ENCODE results near the gene NWD2. TPM values are rescaled to one million over a fixed set of nuclear protein-coding genes. Genes with fewer than 3 reads are reported as not detected.

NWD2 gene
- total and polyA plus RNA-seq, 9 of the 15 experiments (the other 6 are each of a cell fraction or from before 2014, with no cell fraction given), result not detected

GRCh38 chr4:37480509-37480908 lies 236.0 kb downstream of the NWD2 start:
- ChIA-PET POLR2A (no interaction called here), CTCF (ENCODE audit: low intra/inter-chr PET ratio) (no interaction called here)
- in situ Hi-C loops (cut with MboI) (no loop called here), intact Hi-C loops (cut with micrococcal nuclease) (no loop called here)
- no peak for DNase-seq (ENCODE audit: extremely low read depth in 1 of 4, low spot score in 3 of 4)
- no peaks in the 10 kb centered on the region for H4K20me1 ChIP-seq (replicated peaks; ENCODE audit: control insufficient read depth, insufficient read depth, low read length)
- no TSS peak for BruUV-seq (replicated peaks)
- no peaks in the 10 kb centered on the region for H3K79me2 ChIP-seq (ENCODE audit: control insufficient read depth, insufficient read depth, low read length)
- no peak overlapping the region for H2AFZ ChIP-seq (ENCODE audit: low read depth, low read length)
- no peaks in the 10 kb centered on the region for H3K4me1 ChIP-seq (replicated peaks in 1 of 2; ENCODE audit: control insufficient read depth in 2 of 2, insufficient read depth in 2 of 2, low read length in 2 of 2)
- no peak for ATAC-seq
- no peak overlapping the region for H3K9ac ChIP-seq (ENCODE audit: insufficient read depth in 1 of 2, low read depth in 2 of 2, low read length in 2 of 2)
- H3K9me3 ChIP-seq (replicated peaks; ENCODE audit: control insufficient read depth, insufficient read depth, low read depth, low read length), result no peaks in the 10 kb centered on the region
- no peaks in the 10 kb centered on the region for H3K9me1 ChIP-seq (ENCODE audit: control insufficient read depth, insufficient read depth, low read length)
- H3K36me3 ChIP-seq (ENCODE audit: control insufficient read depth, insufficient read depth, low read length), result no peaks in the 10 kb centered on the region
- no peaks in the 10 kb centered on the region for H3K27me3 ChIP-seq (ENCODE audit: control insufficient read depth in 2 of 2, insufficient read depth in 2 of 2, low read length in 2 of 2)
- no peak overlapping the region for H3K4me3 ChIP-seq
- 0% methylated on average over 4 of the region's 4 CpGs for WGBS (ENCODE audit: insufficient coverage, low coverage, missing lambda C conversion rate)
- no peak overlapping the region for H3K27ac ChIP-seq (ENCODE audit: extremely low read depth, low read depth, low read length)
- no peak overlapping the region for H3K4me2 ChIP-seq (ENCODE audit: insufficient read depth, low read length)
- FAIRE-seq, result no peak
- TF ChIP-seq CXXC5 (CRISPR knock-in tag; IDR thresholded peaks at IDR 0.05), result no peak
- no peak for TF ChIP-seq KLF6 (CRISPR knock-in tag; IDR thresholded peaks at IDR 0.05; ENCODE audit: borderline replicate concordance)
- TF ChIP-seq ZNF707 (CRISPR knock-in tag; conservative IDR thresholded peaks at IDR 0.05), result no peak
- TF ChIP-seq PRDM10 (IDR thresholded peaks at IDR 0.05; ENCODE audit: partially characterized antibody), result no peak
- no peak for TF ChIP-seq NCOA2 (IDR thresholded peaks at IDR 0.05; ENCODE audit: partially characterized antibody in 2 of 2)
- TF ChIP-seq ZNF445 (CRISPR knock-in tag; IDR thresholded peaks at IDR 0.05; ENCODE audit: low read depth), result no peak
- TF ChIP-seq ETV1 (tag; conservative IDR thresholded peaks at IDR 0.05; ENCODE audit: low read depth), result no peak
- TF ChIP-seq MXD1 (CRISPR knock-in tag; IDR thresholded peaks at IDR 0.05; ENCODE audit: borderline replicate concordance, poor library complexity, severe bottlenecking), result no peak
- TF ChIP-seq YY1 (IDR thresholded peaks at IDR 0.05; ENCODE audit: borderline replicate concordance in 1 of 3, control insufficient read depth in 1 of 3, extremely low read depth in 1 of 3, insufficient read depth in 3 of 3, insufficient read length in 1 of 3, insufficient replicate concordance in 2 of 3, low read depth in 1 of 3, low read length in 2 of 3), result no peak
- no peak for TF ChIP-seq RHOXF2B (CRISPR knock-in tag; conservative IDR thresholded peaks at IDR 0.05)
- no peak for TF ChIP-seq GTF2E2 (tag; IDR thresholded peaks at IDR 0.05)
- no peak for TF ChIP-seq KDM5B (IDR thresholded peaks at IDR 0.05; ENCODE audit: insufficient replicate concordance, low read depth, low read length)
- TF ChIP-seq ESRRB (CRISPR knock-in tag; IDR thresholded peaks at IDR 0.05; ENCODE audit: borderline replicate concordance), result no peak
- TF ChIP-seq ATF2 (CRISPR knock-in tag; IDR thresholded peaks at IDR 0.05), result no peak
- TF ChIP-seq TSC22D4 (tag; IDR thresholded peaks at IDR 0.05), result no peak
- TF ChIP-seq ZNF695 (CRISPR knock-in tag; IDR thresholded peaks at IDR 0.05), result no peak
